Osteoblast (primary cell): ENCODE results near the gene STX11. TPM values are rescaled to one million over a fixed set of nuclear protein-coding genes. Genes with fewer than 3 reads are reported as not detected.

Experiments
- DNase-seq: peaks from one replicate; pipeline ENCODE4 v3.0.0; 2011; ENCODE audit warnings: low spot score, mixed read lengths; ENCODE audit not compliant: insufficient read length; ENCODE audit errors: missing footprints
- H2AFZ ChIP-seq: 2 replicates; pipeline ENCODE4 v1.6.0; 2011; ENCODE audit warnings: mild to moderate bottlenecking, low read length
- H3K27ac ChIP-seq: 2 replicates; pipeline ENCODE4 v1.5.1; 2011; ENCODE audit warnings: mild to moderate bottlenecking, low read depth, low read length, moderate library complexity
- H3K27me3 ChIP-seq: 2 replicates; pipeline ENCODE4 v1.6.0; 2012; ENCODE audit warnings: mild to moderate bottlenecking, control low read depth, inconsistent platforms, low read length, moderate library complexity; ENCODE audit not compliant: insufficient read depth
- H3K36me3 ChIP-seq: 2 replicates; pipeline ENCODE4 v1.5.1; 2011; ENCODE audit warnings: mild to moderate bottlenecking, low read length, control low read depth, moderate library complexity; ENCODE audit not compliant: insufficient read depth
- H3K4me1 ChIP-seq: 2 replicates; pipeline ENCODE4 v1.5.1; 2011; ENCODE audit warnings: mild to moderate bottlenecking, low read length, control low read depth, moderate library complexity; ENCODE audit not compliant: insufficient read depth
- H3K4me2 ChIP-seq: 2 replicates; pipeline ENCODE4 v1.6.0; 2011; ENCODE audit warnings: mild to moderate bottlenecking, low read length; ENCODE audit not compliant: insufficient read depth
- H3K4me3 ChIP-seq: fragments of 200-600 bp; sonication (generic); 3 replicates; pipeline ENCODE4 v1.5.1; 2012; ENCODE audit warnings: mild to moderate bottlenecking, low read length, inconsistent platforms; ENCODE audit not compliant: insufficient read depth
- H3K79me2 ChIP-seq: 2 replicates; pipeline ENCODE4 v1.6.0; 2012; ENCODE audit warnings: mild to moderate bottlenecking, low read length, control low read depth, inconsistent platforms; ENCODE audit not compliant: insufficient read depth
- H3K9me3 ChIP-seq: 2 replicates; pipeline ENCODE4 v1.5.1; 2011; ENCODE audit warnings: low read depth, low read length, control low read depth
- H4K20me1 ChIP-seq: 2 replicates; pipeline ENCODE4 v1.6.0; 2012; ENCODE audit warnings: mild to moderate bottlenecking, low read length, control low read depth; ENCODE audit not compliant: insufficient read depth
- CTCF ChIP-seq: IDR thresholded peaks from 2 replicates; pipeline ENCODE4 v1.5.1; 2011; ENCODE audit warnings: mild to moderate bottlenecking, low read depth, low read length, moderate library complexity; ENCODE audit errors: extremely low read depth
- total RNA-seq: library from RNA; depleted of rRNA; stranded (reverse); fragments of >200 nt; gene quantifications from 2 replicates; pipeline ENCODE4 v1.2.3, GENCODE V29; 2012

Gene STX11
- total RNA-seq, 1 donor = 0.36 TPM

DNA sequence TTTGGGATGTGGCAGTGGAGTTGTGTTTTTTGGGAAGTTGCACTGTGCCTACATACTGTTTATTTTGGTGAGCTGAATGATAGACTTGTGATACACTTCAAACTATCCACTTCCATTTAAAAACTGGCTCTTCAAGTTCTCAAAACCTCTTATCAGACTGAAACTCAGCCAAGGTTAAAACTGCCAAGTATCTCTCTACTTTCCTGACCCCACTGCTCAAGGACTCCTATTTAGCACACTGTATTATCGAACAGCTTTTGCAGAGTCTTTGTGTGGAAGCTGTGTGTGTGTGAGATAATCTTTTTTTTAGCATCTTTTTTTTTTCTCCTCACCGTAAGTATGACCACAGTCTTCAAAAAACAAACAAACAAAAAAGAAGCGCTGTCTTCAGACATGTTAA, 21.1 kb downstream of the STX11 start:
- Histone ChIP-seq H3K4me3 (no peak overlapping the region), H3K27me3 (no peaks in the 10 kb centered on the region), H4K20me1 (no peaks in the 10 kb centered on the region), H3K36me3 (no peaks in the 10 kb centered on the region), H2AFZ (no peak overlapping the region), H3K27ac (no peak overlapping the region), H3K9me3 (no peaks in the 10 kb centered on the region), H3K4me2 (no peak overlapping the region), H3K4me1 (no peaks in the 10 kb centered on the region), H3K79me2 (no peaks in the 10 kb centered on the region)
- TF ChIP-seq CTCF = no peak
- no peak for DNase-seq

DNA sequence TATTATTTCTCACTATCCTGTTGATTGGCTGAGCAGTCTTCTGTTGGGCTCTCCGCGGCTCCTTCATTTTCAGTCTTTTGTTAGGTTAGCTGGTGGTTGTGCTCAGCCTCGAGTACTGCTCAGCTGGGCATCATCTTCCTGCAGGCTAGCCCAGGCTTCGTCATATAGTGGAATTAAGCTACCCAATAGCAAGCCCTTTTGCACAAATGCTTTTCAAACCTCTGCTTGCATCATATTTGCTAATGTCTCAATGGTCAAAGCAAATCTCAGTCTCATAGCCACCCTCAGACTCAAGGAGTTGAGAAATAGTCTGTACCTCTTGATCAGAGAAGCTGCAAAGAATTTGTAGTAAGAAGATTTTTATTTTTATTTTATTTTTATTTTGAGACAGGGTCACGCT, 23.7 kb downstream of the STX11 start:
- H4K20me1 ChIP-seq = no peaks in the 10 kb centered on the region
- no peaks in the 10 kb centered on the region for H3K36me3 ChIP-seq
- H3K27ac ChIP-seq = no peak overlapping the region
- no peak overlapping the region for H3K4me2 ChIP-seq
- H3K27me3 ChIP-seq = no peaks in the 10 kb centered on the region
- no peak overlapping the region for H2AFZ ChIP-seq
- no peak for DNase-seq
- TF ChIP-seq CTCF = no peak
- no peaks in the 10 kb centered on the region for H3K4me1 ChIP-seq
- H3K9me3 ChIP-seq = no peaks in the 10 kb centered on the region
- no peak overlapping the region for H3K4me3 ChIP-seq
- no peaks in the 10 kb centered on the region for H3K79me2 ChIP-seq

GRCh38 chr6:144176043-144176442, 25.7 kb downstream of the STX11 start:
- Histone ChIP-seq H3K36me3 (no peaks in the 10 kb centered on the region), H4K20me1 (no peaks in the 10 kb centered on the region), H3K4me2 (no peak overlapping the region), H2AFZ (no peak overlapping the region), H3K27me3 (no peaks in the 10 kb centered on the region), H3K4me3 (no peak overlapping the region), H3K27ac (no peak overlapping the region), H3K79me2 (no peaks in the 10 kb centered on the region), H3K4me1 (no peaks in the 10 kb centered on the region), H3K9me3 (no peaks in the 10 kb centered on the region)
- DNase-seq = no peak
- TF ChIP-seq CTCF = no peak

GRCh38 chr6:144177726-144178125, 27.4 kb downstream of the STX11 start:
- Histone ChIP-seq H4K20me1 (no peaks in the 10 kb centered on the region), H2AFZ (no peak overlapping the region), H3K36me3 (no peaks in the 10 kb centered on the region), H3K79me2 (no peaks in the 10 kb centered on the region), H3K4me1 (no peaks in the 10 kb centered on the region), H3K4me3 (no peak overlapping the region), H3K27ac (no peak overlapping the region), H3K9me3 (no peaks in the 10 kb centered on the region), H3K27me3 (no peaks in the 10 kb centered on the region), H3K4me2 (no peak overlapping the region)
- no peak for DNase-seq
- no peak for TF ChIP-seq CTCF
